Measurements from ENCODE around the gene UPF3B.
A peak's percentile ranks its signal among the peaks of the same experiment; 100 is the strongest.
"Not testable (repeated sequence)": the region's sequence is repeated elsewhere in the genome, so short reads cannot be mapped to it uniquely, and the experiment has no call there.

UPF3B gene

DNA sequence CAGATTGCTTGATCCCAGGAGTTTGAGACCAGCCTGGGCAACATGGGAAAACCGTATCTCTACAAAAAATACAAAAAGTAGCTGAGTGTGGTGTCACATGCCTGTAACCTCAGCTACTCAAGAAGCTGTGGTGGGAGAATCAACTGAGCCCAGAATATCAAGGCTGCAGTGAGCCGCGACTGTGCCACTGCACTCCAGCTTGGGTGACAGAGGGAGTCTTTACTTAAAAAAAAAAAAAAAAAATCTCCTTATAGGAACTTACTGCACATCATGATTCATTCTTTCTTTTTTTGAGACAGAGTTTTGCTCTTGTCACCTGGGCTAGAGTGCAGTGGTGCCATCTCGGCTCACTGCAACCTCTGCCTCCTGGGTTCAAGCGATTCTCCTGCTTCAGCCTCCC, 24.3 kb downstream of the UPF3B start:
- DNase-seq (ENCODE audit: low read depth, low spot score): no peak

DNA sequence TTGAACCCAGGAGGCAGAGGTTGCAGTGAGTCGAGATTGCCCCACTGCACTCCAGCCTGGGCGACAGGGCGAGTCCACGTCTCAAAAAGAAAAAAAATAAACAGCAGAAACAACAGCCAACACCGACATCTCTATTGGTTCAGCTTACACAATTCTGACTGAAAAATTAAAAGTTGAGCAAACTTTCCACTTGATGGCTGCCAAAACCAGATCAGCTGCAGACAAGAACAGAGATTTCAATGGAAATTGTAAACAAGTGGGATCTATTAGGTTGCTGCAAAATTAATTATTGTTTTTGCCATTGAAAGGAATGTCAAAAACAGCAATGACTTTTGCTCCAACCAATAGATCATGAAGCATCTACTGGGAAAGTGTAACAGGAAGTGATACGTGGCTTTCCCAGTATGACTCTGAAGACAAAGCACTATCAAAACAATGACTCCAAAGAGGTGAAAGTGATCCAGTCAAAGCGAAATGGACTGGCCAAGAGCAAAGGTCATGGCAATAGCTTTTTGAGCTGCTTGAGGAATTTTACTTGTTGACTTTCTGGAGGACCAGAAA, 26.3 kb downstream of the UPF3B start:
- H3K27ac ChIP-seq: no peak overlapping the region
- DNase-seq (ENCODE audit: low read depth, low spot score): no peak

More for the DNA sequence above, 24.3 kb downstream of the UPF3B start:
- H3K27ac ChIP-seq: no peak overlapping the region

DNA sequence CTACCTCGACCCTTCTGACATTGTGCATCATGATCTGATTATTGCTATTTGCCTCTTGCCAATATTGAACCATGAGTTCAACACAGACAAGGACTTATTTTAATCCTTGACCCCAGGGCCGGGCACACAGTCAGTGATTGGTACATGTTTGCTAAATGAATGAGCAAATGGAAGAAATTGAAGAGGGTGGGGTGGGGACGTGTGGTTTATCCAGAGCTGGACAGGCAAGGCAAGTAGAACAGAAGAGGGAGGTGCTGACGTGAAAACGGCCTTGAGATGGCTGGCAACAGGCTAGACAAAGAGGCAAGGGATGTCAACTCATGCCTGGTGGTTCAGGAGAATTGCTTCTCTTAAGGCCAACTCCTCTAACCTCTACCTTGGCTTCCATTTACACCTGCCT, 28.5 kb downstream of the UPF3B start:
- not testable (repeated sequence) for H3K27ac ChIP-seq; DNase-seq (ENCODE audit: low read depth, low spot score)

- H3K27ac ChIP-seq; DNase-seq (ENCODE audit: low read depth, low spot score): not testable (repeated sequence)
These were observed 31.1 kb downstream of the UPF3B start for GRCh38 chrX:119821703-119822102.

DNA sequence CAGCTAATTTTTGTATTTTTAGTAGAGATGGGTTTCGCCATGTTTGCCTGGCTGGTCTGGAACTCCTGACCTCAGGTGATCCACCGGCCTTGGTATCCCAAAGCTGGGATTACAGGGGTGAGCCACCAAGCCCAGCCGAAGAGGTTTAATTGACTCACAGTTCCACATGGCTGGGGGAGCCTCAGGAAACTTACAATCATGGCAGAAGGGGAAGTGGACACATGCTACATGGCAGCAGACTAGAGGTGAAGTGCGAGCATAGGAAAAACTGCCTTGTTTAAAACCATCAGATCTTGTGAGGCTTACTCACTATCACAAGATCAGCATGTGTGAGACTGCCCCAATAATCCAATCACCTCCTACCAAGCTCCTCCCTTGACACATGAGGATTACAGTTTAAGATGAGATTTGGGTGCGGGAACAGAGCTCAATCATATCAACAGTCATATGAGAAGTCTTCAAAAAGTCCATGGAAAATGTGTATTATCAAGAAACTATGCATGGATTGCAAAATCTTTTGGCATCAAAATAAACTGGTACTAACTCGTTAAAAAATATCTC, 35.6 kb downstream of the UPF3B start:
- no peak overlapping the region for H3K27ac ChIP-seq
- no peak for DNase-seq (ENCODE audit: low read depth, low spot score)

GRCh38 chrX:119816300-119816699, 36.5 kb downstream of the UPF3B start:
- no peak for DNase-seq (ENCODE audit: low read depth, low spot score)

DNA sequence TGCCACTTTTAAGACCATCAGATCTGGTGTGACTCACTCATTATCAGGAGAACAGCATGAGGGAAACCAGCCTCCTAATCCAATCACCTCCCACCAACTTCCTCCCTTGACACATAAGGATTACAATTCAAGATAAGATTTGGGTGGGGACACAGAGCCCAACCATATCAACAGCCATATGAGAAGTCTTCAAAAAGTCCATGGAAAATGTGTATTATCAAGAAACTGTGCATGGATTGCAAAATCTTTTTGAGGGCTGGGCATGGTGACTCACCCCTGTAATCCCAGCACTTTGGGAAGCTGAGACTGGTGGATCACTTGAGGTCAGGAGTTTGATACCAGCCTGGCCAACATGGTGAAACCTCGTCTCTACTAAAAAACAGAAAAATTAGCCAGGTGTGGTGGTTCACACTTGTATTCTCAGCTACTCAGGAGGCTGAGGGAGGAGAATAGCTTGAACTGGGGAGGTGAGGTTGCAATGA, 43.5 kb downstream of the UPF3B start:
- H3K27ac ChIP-seq: no peak overlapping the region
- no peak for DNase-seq (ENCODE audit: low read depth, low spot score)

More at GRCh38 chrX:119816300-119816699, 36.5 kb downstream of the UPF3B start:
- no peak overlapping the region for H3K27ac ChIP-seq

DNA sequence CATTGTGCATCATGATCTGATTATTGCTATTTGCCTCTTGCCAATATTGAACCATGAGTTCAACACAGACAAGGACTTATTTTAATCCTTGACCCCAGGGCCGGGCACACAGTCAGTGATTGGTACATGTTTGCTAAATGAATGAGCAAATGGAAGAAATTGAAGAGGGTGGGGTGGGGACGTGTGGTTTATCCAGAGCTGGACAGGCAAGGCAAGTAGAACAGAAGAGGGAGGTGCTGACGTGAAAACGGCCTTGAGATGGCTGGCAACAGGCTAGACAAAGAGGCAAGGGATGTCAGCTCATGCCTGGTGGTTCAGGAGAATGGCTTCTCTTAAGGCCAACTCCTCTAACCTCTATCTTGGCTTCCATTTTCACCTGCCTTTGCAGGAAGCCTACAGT, 44.3 kb downstream of the UPF3B start:
- H3K27ac ChIP-seq; DNase-seq (ENCODE audit: low read depth, low spot score): not testable (repeated sequence)

DNA sequence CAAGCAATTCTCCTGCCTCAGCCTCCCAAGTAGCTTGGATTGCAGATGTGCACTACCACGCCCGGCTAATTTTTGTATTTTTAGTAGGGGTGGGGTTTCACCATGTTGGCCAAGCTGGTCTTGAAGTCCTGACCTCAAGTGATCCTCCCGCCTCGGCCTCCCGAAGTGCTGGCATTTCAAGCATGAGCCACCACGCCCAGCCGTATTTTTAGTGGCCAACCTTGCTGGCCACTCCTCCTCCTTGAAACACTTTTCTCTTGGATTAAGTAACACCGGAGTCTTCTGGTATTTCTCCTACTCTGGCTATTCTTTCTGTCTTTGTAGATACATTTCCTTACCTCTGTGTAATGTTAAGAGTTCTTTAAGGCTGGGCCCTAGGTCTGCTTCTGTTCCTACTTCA, 50.2 kb downstream of the UPF3B start:
- DNase-seq (ENCODE audit: low read depth, low spot score): no peak
- no peak overlapping the region for H3K27ac ChIP-seq

GRCh38 chrX:119801253-119802221, 51.2 kb downstream of the UPF3B start:
- no peak for DNase-seq (ENCODE audit: low read depth, low spot score)

GRCh38 chrX:119791437-119792231, 61.1 kb downstream of the UPF3B start, which contains the start of gene RPL39:
Gene RPL39 (minus strand): TSS chrX:119791630. CDS start chrX:119791576, 54 bp downstream.
- DNase-seq (ENCODE audit: low read depth, low spot score): peak; percentile 46
- peak within 1 kb of the TSS; percentile 85 for H3K27ac ChIP-seq

More at GRCh38 chrX:119801253-119802221, 51.2 kb downstream of the UPF3B start:
- no peak overlapping the region for H3K27ac ChIP-seq

DNA sequence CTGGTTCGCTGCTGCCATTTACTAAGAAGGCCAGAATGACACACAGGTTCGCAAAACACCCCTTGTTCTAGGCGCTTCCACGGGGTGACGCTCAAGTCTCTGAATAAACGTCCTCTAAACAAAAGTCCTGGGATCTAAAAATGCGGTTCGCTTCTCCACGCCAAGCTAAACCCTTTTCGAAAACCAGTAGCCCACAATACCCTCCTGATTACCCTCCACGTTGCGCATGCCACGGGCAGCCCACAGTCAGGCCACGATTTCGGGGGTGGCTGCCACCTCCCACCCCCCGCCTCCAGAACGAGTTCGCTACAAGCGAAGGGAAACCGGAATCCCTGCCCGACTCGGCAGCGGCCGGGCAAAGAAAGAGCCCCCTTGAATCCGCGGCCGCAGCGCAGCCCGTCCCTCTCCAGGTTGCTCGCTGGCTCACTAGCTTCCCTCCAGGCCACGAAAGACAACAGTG, 61.8 kb downstream of the UPF3B start:
- H3K27ac ChIP-seq: peak overlapping the region; percentile 85
- no peak for DNase-seq (ENCODE audit: low read depth, low spot score)

DNA sequence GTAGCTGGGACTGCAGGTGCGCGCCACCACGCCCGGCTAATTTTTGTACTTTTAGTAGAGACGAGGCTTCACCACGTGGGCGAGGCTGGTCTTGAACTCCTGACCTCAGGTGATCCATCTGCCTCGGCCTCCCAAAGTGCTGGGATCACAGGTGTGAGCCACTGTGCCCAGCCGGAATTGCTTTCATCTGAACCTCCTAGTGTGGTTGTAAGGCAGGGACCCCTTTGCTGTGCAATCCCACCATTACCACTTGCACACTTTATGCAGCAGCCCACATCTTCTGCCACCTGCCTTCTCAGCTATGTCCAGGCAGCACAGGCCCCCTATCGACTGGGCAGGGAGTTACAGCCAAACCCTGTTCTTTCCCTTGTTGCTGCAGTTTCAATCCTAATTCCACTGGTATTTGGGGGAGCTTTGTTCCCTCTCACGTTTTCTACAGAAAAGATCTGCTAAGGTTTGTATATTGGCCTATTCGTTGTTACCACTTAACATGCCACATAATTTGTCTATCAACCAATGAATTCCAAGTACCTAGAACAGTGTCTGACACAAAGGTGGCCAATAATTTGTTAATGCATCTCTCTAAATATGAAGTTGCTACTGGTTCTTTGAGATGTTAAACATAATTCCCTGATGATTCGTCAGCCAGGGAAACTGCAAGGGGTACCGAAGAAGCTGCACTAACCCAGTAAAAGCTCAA, 67.9 kb downstream of the UPF3B start:
- no peak overlapping the region for H3K27ac ChIP-seq
- no peak for DNase-seq (ENCODE audit: low read depth, low spot score)
